OCI-LY1 (cell line): ENCODE data around the gene SLCO3A1.

Source experiments
- H2AFZ ChIP-seq: fragments of 200-600 bp; sonication (generic), shearing (Covaris generic); 2 replicates; pipeline ENCODE4 v1.6.0; 2014; ENCODE audit warnings: antibody characterized with exemption, mild to moderate bottlenecking, low read length
- H3F3A ChIP-seq: fragments of 200-600 bp; sonication (generic), shearing (Covaris generic); 2 replicates; pipeline ENCODE4 v1.6.0; 2014; ENCODE audit warnings: mild to moderate bottlenecking, antibody characterized with exemption, low read length, moderate library complexity; ENCODE audit not compliant: insufficient read depth
- H3K27ac ChIP-seq: fragments of 200-600 bp; sonication (generic); 2 replicates; pipeline ENCODE4 v1.5.1; 2014; ENCODE audit warnings: low read length, mixed run types, mild to moderate bottlenecking, low read depth; ENCODE audit not compliant: poor library complexity, severe bottlenecking
- H3K27me3 ChIP-seq: fragments of 200-600 bp; sonication (generic); 2 replicates; pipeline ENCODE4 v1.6.0; 2014; ENCODE audit warnings: antibody characterized with exemption, mild to moderate bottlenecking, low read length, moderate library complexity; ENCODE audit not compliant: insufficient read depth
- H3K36me3 ChIP-seq: fragments of 200-600 bp; sonication (generic); 2 replicates; pipeline ENCODE4 v1.6.1; 2014; ENCODE audit warnings: mild to moderate bottlenecking, antibody characterized with exemption, low read length, moderate library complexity, mixed read lengths; ENCODE audit not compliant: insufficient read depth
- H3K4me1 ChIP-seq: fragments of 200-600 bp; sonication (generic); 2 replicates; pipeline ENCODE4 v1.5.1; 2014; ENCODE audit warnings: mild to moderate bottlenecking, low read length, moderate library complexity; ENCODE audit not compliant: insufficient read depth, severe bottlenecking
- H3K4me2 ChIP-seq: fragments of 200-600 bp; sonication (generic), shearing (Covaris generic); 2 replicates; pipeline ENCODE4 v1.6.1; 2014; ENCODE audit warnings: low read length
- H3K4me3 ChIP-seq: fragments of 200-600 bp; sonication (generic); 2 replicates; pipeline ENCODE4 v1.5.1; 2014; ENCODE audit warnings: low read length, low read depth, mild to moderate bottlenecking, mixed read lengths; ENCODE audit not compliant: poor library complexity, severe bottlenecking
- H3K79me2 ChIP-seq: fragments of 200-600 bp; shearing (Covaris generic); 2 replicates; pipeline ENCODE4 v1.6.1; 2016; ENCODE audit warnings: mixed run types, low read length, mixed read lengths; ENCODE audit not compliant: insufficient read depth
- H3K9ac ChIP-seq: fragments of 200-600 bp; sonication (generic), shearing (Covaris generic); 2 replicates; pipeline ENCODE4 v1.6.1; 2014; ENCODE audit warnings: mild to moderate bottlenecking, low read length, mixed read lengths
- H3K9me2 ChIP-seq: fragments of 200-600 bp; sonication (generic), shearing (Covaris generic); 2 replicates; pipeline ENCODE4 v1.6.1; 2014; ENCODE audit warnings: low read depth, mild to moderate bottlenecking, low read length, mixed read lengths
- H3K9me3 ChIP-seq: fragments of 200-600 bp; shearing (Covaris generic); 2 replicates; pipeline ENCODE4 v1.6.1; 2014; ENCODE audit warnings: low read length, mixed read lengths
- H4K20me1 ChIP-seq: fragments of 200-600 bp; sonication (generic), shearing (Covaris generic); 2 replicates; pipeline ENCODE4 v1.6.0; 2016; ENCODE audit warnings: mild to moderate bottlenecking, low read length; ENCODE audit not compliant: insufficient read depth
- CTCF ChIP-seq: fragments of 200-600 bp; sonication (generic), shearing (Covaris generic); IDR thresholded peaks from 2 replicates; pipeline ENCODE4 v1.5.1; 2017; ENCODE audit warnings: mild to moderate bottlenecking, antibody characterized with exemption, low read length, moderate library complexity, mixed read lengths
- EZH2 ChIP-seq: fragments of 200-600 bp; sonication (generic), shearing (Covaris generic); IDR thresholded peaks from 2 replicates; pipeline ENCODE4 v1.8.0; 2017; ENCODE audit warnings: borderline replicate concordance, mixed run types, mild to moderate bottlenecking, antibody characterized with exemption, low read length, moderate library complexity, mixed read lengths

SLCO3A1 gene

DNA sequence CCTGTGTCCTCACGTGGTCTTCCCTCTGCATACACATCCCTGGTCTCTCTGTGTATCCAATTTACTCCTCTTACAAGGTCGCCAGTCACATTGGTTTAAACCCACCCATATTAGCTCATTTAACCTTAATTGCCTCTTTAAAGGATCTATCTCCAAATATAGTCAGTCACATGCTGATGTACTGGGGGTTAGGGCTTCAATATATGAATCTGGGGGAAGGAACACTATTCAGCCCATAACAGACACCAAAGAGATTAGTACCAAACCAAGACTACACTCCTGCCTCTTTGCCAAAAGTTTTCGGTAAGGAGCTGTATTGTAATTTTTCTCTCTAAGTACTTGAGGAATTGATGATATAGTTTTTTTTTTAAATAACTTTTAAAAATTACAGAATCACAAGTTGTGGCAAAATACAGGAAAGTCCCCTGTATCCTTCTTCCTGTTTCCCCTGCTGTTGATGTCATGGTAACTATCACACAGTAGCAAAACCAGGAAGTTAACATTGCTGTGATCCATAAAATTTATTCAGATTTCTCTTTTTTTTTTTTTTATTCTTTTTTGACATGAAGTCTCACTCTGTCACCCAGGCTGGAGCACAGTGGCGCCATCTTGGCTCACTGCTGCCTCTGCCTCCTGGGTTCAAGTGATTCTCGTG lies 67.8 kb downstream of the SLCO3A1 start:
- H3K27ac ChIP-seq = no peak overlapping the region
- H3K79me2 ChIP-seq = no peaks in the 10 kb centered on the region
- H3F3A ChIP-seq = no peaks in the 10 kb centered on the region
- no peak overlapping the region for H3K9ac ChIP-seq
- H3K9me3 ChIP-seq = no peaks in the 10 kb centered on the region
- H3K4me3 ChIP-seq = no peak overlapping the region
- no peaks in the 10 kb centered on the region for H3K4me1 ChIP-seq
- H3K27me3 ChIP-seq = no peaks in the 10 kb centered on the region
- H3K36me3 ChIP-seq = no peaks in the 10 kb centered on the region
- H2AFZ ChIP-seq = no peak overlapping the region
- H4K20me1 ChIP-seq = no peaks in the 10 kb centered on the region
- H3K9me2 ChIP-seq = no peaks in the 10 kb centered on the region
- no peak overlapping the region for H3K4me2 ChIP-seq
- TF ChIP-seq EZH2 (no peak), CTCF (no peak)

DNA sequence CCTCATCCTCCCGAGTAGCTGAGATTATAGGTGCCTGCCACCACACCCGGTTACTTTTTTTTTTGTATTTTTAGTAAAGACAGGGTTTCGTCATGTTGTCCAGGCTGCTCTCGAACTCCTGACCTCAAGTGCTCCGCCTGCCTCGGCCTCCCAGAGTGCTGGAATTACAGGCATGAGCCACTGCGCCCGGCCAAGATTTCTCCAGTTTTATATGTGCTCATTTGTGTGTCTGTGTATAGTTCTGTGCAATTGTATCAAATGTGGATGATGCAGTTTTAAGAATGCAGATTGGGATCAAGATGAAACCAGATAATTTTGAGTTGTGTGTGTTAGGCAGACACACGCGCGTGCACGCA lies 68.3 kb downstream of the SLCO3A1 start:
- H3K27ac ChIP-seq = no peak overlapping the region
- no peak for TF ChIP-seq CTCF
- no peak for TF ChIP-seq EZH2
- H3K9ac ChIP-seq = no peak overlapping the region
- H3K79me2 ChIP-seq = no peaks in the 10 kb centered on the region
- no peak overlapping the region for H3K4me2 ChIP-seq
- H2AFZ ChIP-seq = no peak overlapping the region
- no peak overlapping the region for H3K4me3 ChIP-seq
- H3K9me3 ChIP-seq = no peaks in the 10 kb centered on the region
- H3F3A ChIP-seq = no peaks in the 10 kb centered on the region
- H3K27me3 ChIP-seq = no peaks in the 10 kb centered on the region
- no peaks in the 10 kb centered on the region for H3K9me2 ChIP-seq
- H3K36me3 ChIP-seq = no peaks in the 10 kb centered on the region
- no peaks in the 10 kb centered on the region for H3K4me1 ChIP-seq
- H4K20me1 ChIP-seq = no peaks in the 10 kb centered on the region

DNA sequence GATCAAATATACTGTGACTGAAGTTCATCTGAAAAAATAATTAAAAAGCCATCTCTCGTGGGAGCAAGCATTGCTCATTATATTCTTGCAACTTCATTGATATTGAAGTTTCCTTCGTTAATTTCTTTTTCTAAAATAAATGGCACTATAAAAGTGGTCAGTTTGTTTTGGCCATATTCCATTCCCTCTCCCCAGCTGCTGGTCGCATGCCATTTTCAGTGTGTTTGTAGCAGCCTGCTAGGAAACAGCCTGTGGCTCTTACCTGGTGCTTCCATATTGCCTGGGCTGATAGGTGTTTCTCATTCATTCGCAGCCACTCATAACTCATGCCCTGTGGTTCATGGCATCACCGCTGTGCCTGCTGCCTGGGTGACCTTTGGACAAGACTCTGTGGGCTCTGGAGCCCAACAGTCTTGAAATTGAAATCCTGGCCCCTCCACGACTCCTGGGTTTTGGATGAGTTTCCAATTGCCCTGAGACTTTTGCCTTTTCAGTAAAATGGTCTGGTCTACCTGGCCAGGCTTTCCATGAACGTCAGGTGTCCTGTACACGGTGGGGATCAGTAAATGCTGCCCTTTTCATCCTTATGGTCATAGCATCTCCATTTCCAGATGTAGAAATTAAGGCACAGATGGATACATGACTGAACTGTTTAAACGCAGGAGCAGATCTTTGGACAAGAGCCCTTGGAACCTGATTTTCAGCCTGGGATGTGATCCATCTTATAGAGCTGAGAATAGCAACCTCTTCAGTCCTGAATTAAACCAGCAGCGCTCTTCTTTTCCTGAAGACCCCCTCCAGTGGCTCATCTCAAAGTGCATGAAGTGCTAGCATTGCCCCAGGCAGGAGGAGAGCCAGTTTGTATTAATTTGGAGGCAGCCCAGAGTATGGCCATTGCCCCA lies 69.4 kb downstream of the SLCO3A1 start:
- H3K4me1 ChIP-seq = no peaks in the 10 kb centered on the region

More for the DNA sequence above, 69.4 kb downstream of the SLCO3A1 start:
- H3K4me3 ChIP-seq = no peak overlapping the region
- H2AFZ ChIP-seq = no peak overlapping the region
- H3K9ac ChIP-seq = no peak overlapping the region
- H4K20me1 ChIP-seq = no peaks in the 10 kb centered on the region
- H3K4me2 ChIP-seq = no peak overlapping the region
- no peaks in the 10 kb centered on the region for H3K79me2 ChIP-seq
- H3K36me3 ChIP-seq = no peaks in the 10 kb centered on the region
- no peaks in the 10 kb centered on the region for H3K9me2 ChIP-seq
- no peaks in the 10 kb centered on the region for H3K9me3 ChIP-seq
- no peaks in the 10 kb centered on the region for H3F3A ChIP-seq
- H3K27ac ChIP-seq = no peak overlapping the region
- TF ChIP-seq CTCF (no peak), EZH2 (no peak)
- no peaks in the 10 kb centered on the region for H3K27me3 ChIP-seq
